Activated gamma-delta T cell treated with anti-CD3 and anti-CD28 coated beads, Interleukin-2, amount 50 U/mL, for 16 hours (primary cell): ENCODE data around the gene USP47.

Experiments used
- DNase-seq: peaks from one replicate; pipeline ENCODE4 v3.0.0-alpha.2; 2020; ENCODE audit warnings: low read depth

Gene USP47

GRCh38 chr11:11864803-11865202 lies 23.0 kb downstream of the USP47 start:
- DNase-seq = no peak

- DNase-seq = no peak
These were observed 23.7 kb downstream of the USP47 start for GRCh38 chr11:11865449-11865848.

GRCh38 chr11:11866203-11866602 lies 24.4 kb downstream of the USP47 start:
- no peak for DNase-seq

GRCh38 chr11:11867720-11868119 lies 25.9 kb downstream of the USP47 start:
- DNase-seq = no peak

GRCh38 chr11:11871991-11872401 lies 30.2 kb downstream of the USP47 start:
- DNase-seq = no peak

GRCh38 chr11:11876458-11876857 lies 34.7 kb downstream of the USP47 start:
- DNase-seq = no peak

GRCh38 chr11:11880179-11880578 lies 38.4 kb downstream of the USP47 start:
- no peak for DNase-seq

- DNase-seq = no peak
These were observed 40.8 kb downstream of the USP47 start for GRCh38 chr11:11882539-11882938.

GRCh38 chr11:11884351-11884750 lies 42.6 kb downstream of the USP47 start:
- DNase-seq = no peak

- no peak for DNase-seq
These were observed 43.2 kb downstream of the USP47 start for GRCh38 chr11:11884774-11885481.

GRCh38 chr11:11894486-11894885 lies 52.7 kb downstream of the USP47 start:
- no peak for DNase-seq

GRCh38 chr11:11895672-11896071 lies 53.9 kb downstream of the USP47 start:
- DNase-seq = no peak

GRCh38 chr11:11898648-11899047 lies 56.9 kb downstream of the USP47 start:
- no peak for DNase-seq

GRCh38 chr11:11899401-11899800 lies 57.6 kb downstream of the USP47 start:
- no peak for DNase-seq

GRCh38 chr11:11901929-11902328 lies 60.2 kb downstream of the USP47 start:
- DNase-seq = no peak

GRCh38 chr11:11909727-11910126 lies 68.0 kb downstream of the USP47 start:
- DNase-seq = no peak

- no peak for DNase-seq
These were observed 68.8 kb downstream of the USP47 start for GRCh38 chr11:11910541-11910940.

GRCh38 chr11:11913395-11913794 lies 71.6 kb downstream of the USP47 start:
- DNase-seq = no peak

GRCh38 chr11:11915625-11916024 lies 73.9 kb downstream of the USP47 start:
- no peak for DNase-seq

- no peak for DNase-seq
These were observed 75.2 kb downstream of the USP47 start for GRCh38 chr11:11916981-11917399.

GRCh38 chr11:11923828-11924227 lies 82.1 kb downstream of the USP47 start:
- DNase-seq = no peak

- no peak for DNase-seq
These were observed 88.1 kb downstream of the USP47 start for GRCh38 chr11:11929920-11930319.

GRCh38 chr11:11931461-11932055 lies 89.8 kb downstream of the USP47 start:
- no peak for DNase-seq

- no peak for DNase-seq
These were observed 93.8 kb downstream of the USP47 start for GRCh38 chr11:11935536-11935935.
